Measurements from ENCODE around the gene GPR87. TPM values are rescaled to one million over a fixed set of nuclear protein-coding genes. Genes with fewer than 3 reads are reported as not detected.

GPR87 gene
- total and polyA plus RNA-seq, 2 of the 4 experiments (the other 2 are of a cell fraction), result 0.26 to 0.36 TPM

GRCh38 chr3:151307583-151308488 is 8.8 kb downstream of the GPR87 start:
- Histone ChIP-seq H3K27me3 (ENCODE audit: control insufficient read depth, insufficient read depth, low read length) (no peaks in the 10 kb centered on the region), H4K5ac (ENCODE audit: low read depth, low read length) (peak overlapping the region; percentile 39; the same call in 1 of the 2 replicates), H3K4me2 (ENCODE audit: low read depth, low read length) (no peak overlapping the region), H4K20me1 (ENCODE audit: insufficient read depth, low read length) (no peaks in the 10 kb centered on the region), H3K9ac (ENCODE audit: low read depth, low read length) (no peak overlapping the region), H2BK120ac (ENCODE audit: low read depth, low read length) (peak overlapping the region; percentile 57), H3K18ac (ENCODE audit: low read depth, low read length) (peak overlapping the region; percentile 82), H3K27ac (ENCODE audit: insufficient read depth, low read length) (no peak overlapping the region), H3K4me3 (ENCODE audit: insufficient read depth, low read depth, low read length) (no peak overlapping the region), H2BK15ac (ENCODE audit: low read depth, low read length) (peak overlapping the region; percentile 36; the same call in 2 of the 3 replicates), H2AFZ (replicated peaks; ENCODE audit: low read length, poor library complexity) (peak overlapping the region; percentile 28), H4K8ac (ENCODE audit: low read depth in 2 of 2, low read length in 2 of 2) (0 out of 4 replicates have a peak overlapping the region, but pooled peaks of 1 of the 2 experiments have one; percentile 47), H3K9me1 (ENCODE audit: insufficient read depth, low read length) (peaks cover 3% of the 10 kb centered on the region; the same call in 1 of the 2 replicates), H3K23ac (ENCODE audit: low read depth, low read length) (peak overlapping the region; percentile 31; the same call in 1 of the 2 replicates), H3K9me3 (ENCODE audit: control insufficient read depth, insufficient read depth, low read length) (no peaks in the 10 kb centered on the region), H3K56ac (ENCODE audit: extremely low read depth, insufficient read depth, low read length) (no peak overlapping the region), H3K4ac (ENCODE audit: low read depth, low read length) (peak overlapping the region; percentile 31), H3K14ac (replicated peaks; ENCODE audit: low read depth, low read length) (peak overlapping the region; percentile 69), H3K79me1 (ENCODE audit: low read depth in 1 of 2, low read length in 2 of 2) (no peaks in the 10 kb centered on the region), H3K36me3 (ENCODE audit: control insufficient read depth, insufficient read depth, low read length) (no peaks in the 10 kb centered on the region), H2AK9ac (replicated peaks; ENCODE audit: low read depth, low read length, poor library complexity) (peak overlapping the region; percentile 57), H3K4me1 (ENCODE audit: control insufficient read depth, insufficient read depth, low read length) (peaks cover 12% of the 10 kb centered on the region), H2BK5ac (ENCODE audit: low read depth, low read length, poor library complexity, severe bottlenecking) (no peak overlapping the region), H2BK20ac (ENCODE audit: low read depth, low read length) (peak overlapping the region; percentile 83), H4K91ac (ENCODE audit: insufficient read depth, low read depth, low read length) (peak overlapping the region; percentile 32), H2AK5ac (ENCODE audit: low read depth, low read length) (peak overlapping the region; percentile 56)
- WGBS, 2 experiments (ENCODE audit: extremely low coverage in 2 of 2, insufficient read length in 1 of 2), result no CpG with 5 or more reads among the region's 1 CpG
- ChIA-PET POLR2A (ENCODE audit: unreplicated experiment) (no interaction called here), CTCF (interaction anchor here (0.6 kb wide), 1 partner anchor 430 kb away, joined by 4 read pairs; no protein-coding TSS in a partner anchor)
- ATAC-seq (ENCODE audit: low read depth) (no peak), DNase-seq (peak; percentile 60)
- dilution Hi-C loops (cut with HindIII; ENCODE audit: low sequenced_read_pairs, unreplicated experiment) (no loop called here), intact Hi-C loops (cut with micrococcal nuclease) (no loop called here), in situ Hi-C loops (cut with MboI; ENCODE audit: low sequenced_read_pairs) (no loop called here)
- no TSS peak for BruUV-seq (replicated peaks)
- TF ChIP-seq CEBPB (IDR thresholded peaks at IDR 0.05; ENCODE audit: low read depth, low read length) (no peak), MAZ (IDR thresholded peaks at IDR 0.05; ENCODE audit: borderline replicate concordance, low read depth, low read length) (no peak), NFE2L2 (IDR thresholded peaks at IDR 0.05; ENCODE audit: low read depth, low read length) (no peak)
- TF ChIP-seq, protein P1, sequence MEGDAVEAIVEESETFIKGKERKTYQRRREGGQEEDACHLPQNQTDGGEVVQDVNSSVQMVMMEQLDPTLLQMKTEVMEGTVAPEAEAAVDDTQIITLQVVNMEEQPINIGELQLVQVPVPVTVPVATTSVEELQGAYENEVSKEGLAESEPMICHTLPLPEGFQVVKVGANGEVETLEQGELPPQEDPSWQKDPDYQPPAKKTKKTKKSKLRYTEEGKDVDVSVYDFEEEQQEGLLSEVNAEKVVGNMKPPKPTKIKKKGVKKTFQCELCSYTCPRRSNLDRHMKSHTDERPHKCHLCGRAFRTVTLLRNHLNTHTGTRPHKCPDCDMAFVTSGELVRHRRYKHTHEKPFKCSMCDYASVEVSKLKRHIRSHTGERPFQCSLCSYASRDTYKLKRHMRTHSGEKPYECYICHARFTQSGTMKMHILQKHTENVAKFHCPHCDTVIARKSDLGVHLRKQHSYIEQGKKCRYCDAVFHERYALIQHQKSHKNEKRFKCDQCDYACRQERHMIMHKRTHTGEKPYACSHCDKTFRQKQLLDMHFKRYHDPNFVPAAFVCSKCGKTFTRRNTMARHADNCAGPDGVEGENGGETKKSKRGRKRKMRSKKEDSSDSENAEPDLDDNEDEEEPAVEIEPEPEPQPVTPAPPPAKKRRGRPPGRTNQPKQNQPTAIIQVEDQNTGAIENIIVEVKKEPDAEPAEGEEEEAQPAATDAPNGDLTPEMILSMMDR (conservative IDR thresholded peaks at IDR 0.05; ENCODE audit: low read depth, low read length), result no peak

Data from IMR-90 (cell line).